ENCODE measurements around the gene ARSK.

DNA sequence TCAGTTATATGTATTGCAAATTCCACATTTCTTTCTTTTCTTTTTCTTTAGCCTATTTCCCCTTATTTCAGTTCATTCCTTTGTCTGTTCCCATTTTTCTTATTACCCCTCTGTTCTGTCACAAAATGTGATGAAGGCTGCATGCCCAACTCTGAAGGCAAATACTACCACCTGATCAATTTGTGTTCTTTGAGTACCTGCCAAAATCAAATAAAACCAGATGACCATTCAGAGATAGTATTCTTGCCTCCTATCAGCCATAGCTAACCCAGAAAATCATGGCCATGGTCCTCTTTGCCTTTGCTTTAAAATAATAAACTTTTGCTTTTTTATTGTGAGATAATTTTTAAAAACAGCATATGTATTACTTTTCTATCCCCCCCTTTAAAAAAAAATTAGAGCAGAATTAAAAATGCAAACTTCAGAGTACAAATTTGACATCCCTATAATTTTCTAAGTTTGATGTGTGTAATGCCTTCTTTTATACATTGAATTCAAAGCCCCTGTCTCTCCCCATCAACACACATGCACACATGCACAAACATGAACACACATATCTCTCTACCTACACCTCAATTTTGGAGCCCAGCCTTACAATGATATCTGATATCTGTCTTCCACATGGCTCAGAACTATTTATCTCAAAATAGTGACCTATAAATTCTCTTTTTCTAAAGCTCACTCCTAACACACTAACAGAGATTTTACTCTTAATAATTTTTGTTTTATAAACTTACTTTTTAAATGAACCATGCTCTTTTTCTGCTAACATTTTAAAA, 95.1 kb downstream of the ARSK start:
- no peak for TF ChIP-seq POLR2A (IDR thresholded peaks at IDR 0.05)
- TF ChIP-seq, protein P1, sequence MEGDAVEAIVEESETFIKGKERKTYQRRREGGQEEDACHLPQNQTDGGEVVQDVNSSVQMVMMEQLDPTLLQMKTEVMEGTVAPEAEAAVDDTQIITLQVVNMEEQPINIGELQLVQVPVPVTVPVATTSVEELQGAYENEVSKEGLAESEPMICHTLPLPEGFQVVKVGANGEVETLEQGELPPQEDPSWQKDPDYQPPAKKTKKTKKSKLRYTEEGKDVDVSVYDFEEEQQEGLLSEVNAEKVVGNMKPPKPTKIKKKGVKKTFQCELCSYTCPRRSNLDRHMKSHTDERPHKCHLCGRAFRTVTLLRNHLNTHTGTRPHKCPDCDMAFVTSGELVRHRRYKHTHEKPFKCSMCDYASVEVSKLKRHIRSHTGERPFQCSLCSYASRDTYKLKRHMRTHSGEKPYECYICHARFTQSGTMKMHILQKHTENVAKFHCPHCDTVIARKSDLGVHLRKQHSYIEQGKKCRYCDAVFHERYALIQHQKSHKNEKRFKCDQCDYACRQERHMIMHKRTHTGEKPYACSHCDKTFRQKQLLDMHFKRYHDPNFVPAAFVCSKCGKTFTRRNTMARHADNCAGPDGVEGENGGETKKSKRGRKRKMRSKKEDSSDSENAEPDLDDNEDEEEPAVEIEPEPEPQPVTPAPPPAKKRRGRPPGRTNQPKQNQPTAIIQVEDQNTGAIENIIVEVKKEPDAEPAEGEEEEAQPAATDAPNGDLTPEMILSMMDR (IDR thresholded peaks at IDR 0.05): no peak
